ENCODE measurements around the gene RPS3A.

GRCh38 chr4:151133311-151133710 is 33.9 kb downstream of the RPS3A start:
- TF ChIP-seq CTCF (conservative IDR thresholded peaks at IDR 0.05; ENCODE audit: low read depth, low read length) (no peak), EZH2 (IDR thresholded peaks at IDR 0.05; ENCODE audit: borderline replicate concordance, low read depth, low read length, poor library complexity, severe bottlenecking) (no peak)
